Epithelial cell of proximal tubule (primary cell): ENCODE results near the gene GAS2L1. TPM values are rescaled to one million over a fixed set of nuclear protein-coding genes. Genes with fewer than 3 reads are reported as not detected.

Source experiments
- DNase-seq: peaks from one replicate; pipeline ENCODE4 v3.0.0-alpha.2; 2011; ENCODE audit warnings: low read depth
- H3K4me3 ChIP-seq: 2 replicates; pipeline ENCODE4 v1.5.1; 2011; ENCODE audit warnings: low read depth, mild to moderate bottlenecking, low read length
- total RNA-seq: library from RNA; depleted of rRNA; stranded (reverse); fragments of >200 nt; gene quantifications from 2 replicates; pipeline ENCODE4 v1.2.3, GENCODE V29; 2015
- TF ChIP-seq, protein P1 (sequence below): conservative IDR thresholded peaks from 2 replicates; pipeline ENCODE4 v1.5.1; 2012; ENCODE audit warnings: low read depth, mild to moderate bottlenecking, low read length

GAS2L1 gene
- total RNA-seq, 1 donor from 2014 or later: 31.4 TPM

DNA sequence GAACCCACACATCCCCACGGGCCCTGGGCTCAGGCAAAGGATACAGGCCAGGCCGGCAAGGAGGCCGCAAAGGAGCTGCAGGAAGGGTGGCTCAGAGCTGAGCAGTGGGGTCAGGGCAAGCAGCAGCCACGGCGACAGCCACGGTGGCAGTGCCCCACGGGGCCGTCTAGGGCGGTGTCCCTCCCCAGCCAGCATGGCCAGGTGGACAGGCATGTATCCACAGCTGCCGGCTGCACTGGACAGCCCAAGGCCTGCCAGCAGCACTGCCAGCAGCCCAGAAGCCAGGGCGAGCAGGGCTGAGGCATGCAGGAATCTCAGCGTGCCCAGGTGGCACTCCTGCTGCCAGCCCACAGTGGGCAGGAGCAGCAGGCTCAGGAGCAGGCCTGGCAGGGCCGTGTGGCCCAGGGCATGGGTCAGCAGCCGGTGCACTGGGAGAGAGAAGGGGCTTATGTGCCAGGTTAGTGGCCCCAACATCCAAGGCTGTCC is 42.6 kb upstream of the GAS2L1 start:
- TF ChIP-seq, protein P1, sequence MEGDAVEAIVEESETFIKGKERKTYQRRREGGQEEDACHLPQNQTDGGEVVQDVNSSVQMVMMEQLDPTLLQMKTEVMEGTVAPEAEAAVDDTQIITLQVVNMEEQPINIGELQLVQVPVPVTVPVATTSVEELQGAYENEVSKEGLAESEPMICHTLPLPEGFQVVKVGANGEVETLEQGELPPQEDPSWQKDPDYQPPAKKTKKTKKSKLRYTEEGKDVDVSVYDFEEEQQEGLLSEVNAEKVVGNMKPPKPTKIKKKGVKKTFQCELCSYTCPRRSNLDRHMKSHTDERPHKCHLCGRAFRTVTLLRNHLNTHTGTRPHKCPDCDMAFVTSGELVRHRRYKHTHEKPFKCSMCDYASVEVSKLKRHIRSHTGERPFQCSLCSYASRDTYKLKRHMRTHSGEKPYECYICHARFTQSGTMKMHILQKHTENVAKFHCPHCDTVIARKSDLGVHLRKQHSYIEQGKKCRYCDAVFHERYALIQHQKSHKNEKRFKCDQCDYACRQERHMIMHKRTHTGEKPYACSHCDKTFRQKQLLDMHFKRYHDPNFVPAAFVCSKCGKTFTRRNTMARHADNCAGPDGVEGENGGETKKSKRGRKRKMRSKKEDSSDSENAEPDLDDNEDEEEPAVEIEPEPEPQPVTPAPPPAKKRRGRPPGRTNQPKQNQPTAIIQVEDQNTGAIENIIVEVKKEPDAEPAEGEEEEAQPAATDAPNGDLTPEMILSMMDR: no peak
- no peak for DNase-seq

DNA sequence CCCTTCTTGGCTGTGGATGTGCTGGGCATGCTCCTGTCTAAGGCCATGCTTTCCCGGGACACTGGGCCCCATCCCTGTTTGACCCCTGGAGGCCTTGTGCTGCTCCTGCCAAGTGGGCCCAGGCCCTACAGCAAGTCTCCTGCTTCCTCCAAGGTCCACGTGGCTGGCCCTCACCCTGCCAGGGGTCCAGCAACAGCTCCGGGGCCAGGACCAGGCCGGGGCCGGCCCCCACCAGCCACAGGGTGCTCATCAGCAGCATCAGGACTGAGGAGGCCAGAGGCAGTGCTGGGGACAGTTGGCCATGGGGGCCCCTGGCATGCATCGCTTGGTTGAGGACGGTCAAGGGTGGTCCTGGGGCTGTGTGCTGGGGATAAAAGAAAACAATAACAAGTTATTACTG is 41.1 kb upstream of the GAS2L1 start:
- DNase-seq: no peak
- TF ChIP-seq, protein P1: no peak
- no peak overlapping the region for H3K4me3 ChIP-seq

More for the DNA sequence above, 42.6 kb upstream of the GAS2L1 start:
- H3K4me3 ChIP-seq: no peak overlapping the region

DNA sequence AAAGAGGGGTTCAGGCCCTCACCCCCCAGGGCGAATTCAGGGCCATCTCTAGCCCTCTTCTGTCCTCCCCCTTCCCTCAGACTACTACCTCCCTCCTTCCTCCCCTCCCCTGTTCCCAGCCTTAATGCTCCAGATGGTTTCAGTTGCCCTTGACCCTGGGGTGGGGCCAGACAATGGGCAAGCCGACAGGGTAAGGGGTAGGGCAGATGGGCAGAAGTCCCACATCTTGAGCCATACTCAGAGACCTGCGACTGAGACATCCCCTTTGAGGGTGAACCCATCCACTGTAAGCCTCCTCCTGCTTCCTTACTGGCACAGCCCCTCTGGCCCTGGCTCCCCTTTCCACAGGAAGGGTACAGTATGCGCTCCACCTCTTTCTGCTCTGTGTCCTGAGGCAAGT is 40.5 kb upstream of the GAS2L1 start:
- TF ChIP-seq, protein P1: no peak
- H3K4me3 ChIP-seq: no peak overlapping the region
- DNase-seq: no peak

DNA sequence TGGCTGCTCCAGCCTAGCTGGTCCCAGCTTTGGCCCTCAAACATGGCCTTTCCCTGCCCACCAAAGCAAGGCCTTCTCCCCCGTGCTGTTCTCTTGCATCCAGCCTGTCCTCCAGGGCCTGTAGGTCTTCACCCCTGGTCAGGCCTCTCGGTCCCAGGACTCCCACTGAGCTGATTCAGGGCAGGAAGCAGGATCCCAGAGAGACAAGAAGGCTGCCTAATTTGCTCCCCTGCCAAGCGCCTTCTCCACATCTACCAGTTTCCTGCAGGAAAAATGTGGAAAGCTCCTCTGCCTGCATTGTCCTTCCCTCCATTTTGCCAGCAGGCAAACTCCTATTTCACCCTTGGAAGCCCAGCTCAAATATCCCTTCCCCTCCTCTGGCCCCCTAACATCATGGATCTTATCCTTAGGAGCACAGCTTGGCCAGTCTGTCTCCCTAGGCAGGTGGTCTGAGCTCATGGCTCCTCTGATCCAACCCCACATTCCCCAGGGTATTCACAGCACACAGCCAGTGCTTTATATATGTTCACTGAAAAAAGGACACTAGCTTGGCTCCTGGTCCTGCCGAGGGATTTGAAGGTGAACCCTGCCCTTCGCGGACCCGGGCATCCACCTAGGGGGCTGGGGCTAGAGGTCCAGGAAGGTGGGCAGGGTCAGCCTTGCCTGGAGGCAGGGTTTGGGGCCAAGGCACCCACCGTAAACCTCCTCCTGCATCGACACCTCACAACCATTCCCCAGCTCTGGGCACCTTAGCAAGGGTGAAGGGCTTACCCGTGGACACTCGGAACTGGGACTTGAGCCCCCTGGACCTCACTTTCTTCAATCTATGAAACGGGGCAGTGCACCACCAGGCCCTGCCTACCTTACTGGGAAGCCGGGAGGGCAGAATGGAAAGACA is 39.6 kb upstream of the GAS2L1 start:
- TF ChIP-seq, protein P1: no peak
- DNase-seq: no peak

DNA sequence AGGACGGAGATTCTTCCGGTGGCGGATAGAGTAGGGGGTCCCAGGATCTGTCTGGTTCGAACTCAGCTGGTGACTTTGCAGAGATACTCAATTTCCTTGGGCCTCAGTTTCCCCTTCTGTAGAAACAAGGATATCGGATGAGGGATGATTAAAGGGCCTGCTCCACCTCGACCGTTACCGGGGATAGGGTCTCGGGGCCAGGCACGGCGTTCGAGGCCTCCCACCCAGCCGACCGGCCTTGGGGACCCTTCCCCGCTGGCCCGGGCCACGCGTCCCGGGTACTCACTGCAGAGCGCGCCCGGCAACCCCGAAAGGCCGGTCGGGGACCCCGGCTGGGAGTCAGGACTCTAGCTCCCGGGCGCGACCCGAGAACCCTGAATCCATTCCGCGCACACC is 39.0 kb upstream of the GAS2L1 start:
- DNase-seq: no peak
- peak overlapping the region; percentile 79 for H3K4me3 ChIP-seq
- TF ChIP-seq, protein P1: no peak

More for the DNA sequence above, 39.6 kb upstream of the GAS2L1 start:
- H3K4me3 ChIP-seq: peak overlapping the region; percentile 79

DNA sequence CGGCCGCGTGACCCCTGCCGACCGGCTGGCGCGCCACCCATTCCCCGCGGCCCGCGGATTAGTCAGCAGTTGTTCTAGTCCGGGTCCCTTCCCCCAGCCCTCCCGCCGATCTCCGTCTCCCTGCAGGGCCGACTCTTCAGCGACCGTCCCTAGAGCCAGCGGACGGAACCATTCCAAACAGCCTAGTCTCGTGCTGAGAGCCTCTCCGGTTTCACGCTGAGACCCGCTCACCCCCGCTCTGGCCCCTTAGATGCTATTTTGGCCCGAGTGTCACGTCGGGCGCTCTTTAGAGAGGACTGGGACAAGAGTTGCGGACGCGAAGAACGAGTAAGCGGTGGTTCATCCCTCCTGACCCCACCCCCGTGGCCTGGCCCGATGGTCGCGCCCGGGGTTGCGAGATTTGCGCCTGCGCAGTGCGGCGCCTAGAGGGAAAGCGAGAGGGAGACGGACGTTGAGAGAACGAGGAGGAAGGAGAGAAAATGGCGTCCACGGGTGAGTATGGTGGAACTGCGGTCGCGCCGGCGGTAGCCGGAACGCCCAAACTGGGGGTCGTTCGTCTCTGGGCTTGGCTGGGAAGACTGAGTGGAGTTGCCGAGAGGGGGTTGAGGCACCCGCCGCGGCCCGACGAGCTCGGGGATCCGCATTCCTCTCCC is 38.5 kb upstream of the GAS2L1 start, which contains the start of the genes EWSR1 and RHBDD3:
TSS of gene EWSR1 (plus strand) at position 411 of the 653 bp plus-strand sequence. CDS start at position 480, 69 bp downstream.
TSS of gene RHBDD3 (minus strand) at position 124 of the 653 bp plus-strand sequence. CDS start 2,355 bp downstream, outside the sequence.
- DNase-seq: peak; percentile 71
- peak within 1 kb of the TSS; percentile 79 for H3K4me3 ChIP-seq
- TF ChIP-seq, protein P1: no peak
